Activated T-helper 2 cell treated with anti-CD3 and anti-CD28 coated beads, Interferon-gamma antibody, Interleukin-2, Interleukin-4, amounts not matched to agents 10 μg/mL and 5 μg/mL and 100 μg/mL, durations not matched to agents 14 hours and 24 hours and 36 hours (primary cell): ENCODE results near the gene ATP1A3. TPM values are rescaled to one million over a fixed set of nuclear protein-coding genes. Genes with fewer than 3 reads are reported as not detected.
"Not testable (repeated sequence)": the region's sequence is repeated elsewhere in the genome, so short reads cannot be mapped to it uniquely, and the experiment has no call there.

ENCODE experiments used
- DNase-seq: peaks from one replicate; pipeline ENCODE4 v3.0.0; 2021; ENCODE audit warnings: low spot score
- H3K27ac Mint-ChIP-seq: one replicate; pipeline ENCODE4 v1.8.0; 2021; ENCODE audit warnings: mixed read lengths
- H3K27me3 Mint-ChIP-seq: one replicate; pipeline ENCODE4 v1.8.0; 2021; ENCODE audit warnings: low read depth, mixed read lengths
- H3K36me3 Mint-ChIP-seq: one replicate; pipeline ENCODE4 v1.8.0; 2021; ENCODE audit warnings: low read depth, mixed read lengths
- H3K4me1 Mint-ChIP-seq: one replicate; pipeline ENCODE4 v1.8.0; 2021; ENCODE audit warnings: low read depth, mixed read lengths
- H3K4me3 Mint-ChIP-seq: one replicate; pipeline ENCODE4 v1.8.0; 2021; ENCODE audit warnings: low read depth, mild to moderate bottlenecking, moderate library complexity, mixed read lengths
- H3K9me3 Mint-ChIP-seq: one replicate; pipeline ENCODE4 v1.8.0; 2021; ENCODE audit warnings: mixed read lengths
- intact Hi-C: fragments of 100-400 bp; cut with micrococcal nuclease; formaldehyde crosslinking; loops from one replicate; pipeline ENCODE4 v1.15.1; 2023
- total RNA-seq: library from RNA; stranded (reverse); gene quantifications from 2 replicates; pipeline ENCODE4 v1.2.3, GENCODE V29; 2022

The ATP1A3 gene
- total RNA-seq, 1 donor from 2014 or later = 1.7 TPM

DNA sequence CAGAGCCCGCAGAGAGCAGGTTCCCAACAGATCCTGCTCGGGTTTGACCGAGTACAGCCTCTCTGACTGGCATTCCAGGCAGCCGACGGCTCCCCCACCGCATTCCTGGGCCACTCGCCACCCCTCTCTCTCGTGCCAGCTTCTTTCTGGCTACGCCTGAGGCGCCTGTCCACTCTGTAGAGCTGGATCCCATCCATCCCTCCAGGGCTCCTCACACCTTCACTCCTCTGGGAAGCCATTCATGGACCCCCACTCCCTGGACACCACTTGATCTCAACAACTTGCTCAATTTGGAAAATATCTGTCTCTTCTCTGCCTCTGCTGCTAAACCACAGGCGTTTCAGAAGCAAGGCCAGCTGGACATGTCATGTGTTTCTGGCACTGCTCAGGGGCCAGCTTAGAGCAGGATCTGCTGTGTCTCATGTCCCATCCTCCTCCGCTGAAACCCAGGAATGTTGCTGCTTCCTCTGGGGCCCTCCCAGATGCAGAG, 30.6 kb upstream of the ATP1A3 start:
- Mint-ChIP-seq H3K27ac (no peak overlapping the region), H3K4me3 (no peak overlapping the region), H3K9me3 (no peaks in the 10 kb centered on the region), H3K4me1 (no peaks in the 10 kb centered on the region), H3K27me3 (peaks cover 2% of the 10 kb centered on the region), H3K36me3 (no peaks in the 10 kb centered on the region)
- no peak for DNase-seq
- intact Hi-C loops = no loop called here

DNA sequence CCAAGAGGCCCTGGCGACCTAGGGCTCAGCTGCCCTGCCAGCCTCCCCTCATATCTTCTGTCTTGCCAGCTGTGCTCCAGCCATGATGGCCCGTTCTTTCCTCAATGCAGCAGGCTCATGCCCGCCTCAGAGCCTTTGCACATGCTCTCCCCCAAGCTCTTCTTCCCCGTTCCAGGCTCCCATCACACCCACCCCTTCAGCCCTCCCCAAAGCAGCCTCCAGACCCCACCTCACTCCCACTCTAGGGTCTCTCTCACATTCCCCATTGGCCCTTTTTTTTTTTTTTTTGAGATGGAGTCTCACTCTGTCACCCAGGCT, 29.9 kb upstream of the ATP1A3 start:
- Mint-ChIP-seq H3K27me3 (no peaks in the 10 kb centered on the region), H3K36me3 (no peaks in the 10 kb centered on the region), H3K4me3 (no peak overlapping the region), H3K4me1 (no peaks in the 10 kb centered on the region), H3K9me3 (no peaks in the 10 kb centered on the region), H3K27ac (no peak overlapping the region)
- no peak for DNase-seq
- intact Hi-C loops = no loop called here

- H3K36me3 Mint-ChIP-seq = no peaks in the 10 kb centered on the region
- no peak overlapping the region for H3K4me3 Mint-ChIP-seq
- H3K4me1 Mint-ChIP-seq = no peaks in the 10 kb centered on the region
- no peak for DNase-seq
- no peak overlapping the region for H3K27ac Mint-ChIP-seq
- no peaks in the 10 kb centered on the region for H3K9me3 Mint-ChIP-seq
- H3K27me3 Mint-ChIP-seq = no peaks in the 10 kb centered on the region
- intact Hi-C loops = no loop called here
Measured at GRCh38 chr19:42023121-42023942, 29.3 kb upstream of the ATP1A3 start.

DNA sequence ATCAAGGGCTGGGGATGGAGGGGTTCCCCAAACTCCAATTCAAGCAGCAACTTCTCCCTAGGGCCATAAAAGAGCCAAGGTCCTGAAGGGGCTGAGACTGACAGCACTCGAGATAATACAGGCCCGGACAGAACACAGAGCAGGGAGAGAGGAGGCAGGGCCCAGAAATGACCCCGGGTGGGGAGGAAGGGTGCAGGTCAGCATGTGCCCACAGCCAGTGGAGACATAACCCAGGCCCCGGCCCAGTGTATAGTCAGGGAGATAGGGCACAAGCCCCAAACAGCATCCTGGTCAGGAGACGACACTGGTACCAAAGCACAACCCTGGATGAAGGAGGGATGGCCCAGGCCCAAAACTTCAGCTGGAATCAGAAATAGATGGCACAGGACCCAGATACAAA, 28.6 kb upstream of the ATP1A3 start:
- Mint-ChIP-seq H3K27me3 (no peaks in the 10 kb centered on the region), H3K4me3 (no peak overlapping the region), H3K9me3 (no peaks in the 10 kb centered on the region), H3K27ac (no peak overlapping the region), H3K36me3 (no peaks in the 10 kb centered on the region), H3K4me1 (no peaks in the 10 kb centered on the region)
- DNase-seq = no peak
- intact Hi-C loops = no loop called here

DNA sequence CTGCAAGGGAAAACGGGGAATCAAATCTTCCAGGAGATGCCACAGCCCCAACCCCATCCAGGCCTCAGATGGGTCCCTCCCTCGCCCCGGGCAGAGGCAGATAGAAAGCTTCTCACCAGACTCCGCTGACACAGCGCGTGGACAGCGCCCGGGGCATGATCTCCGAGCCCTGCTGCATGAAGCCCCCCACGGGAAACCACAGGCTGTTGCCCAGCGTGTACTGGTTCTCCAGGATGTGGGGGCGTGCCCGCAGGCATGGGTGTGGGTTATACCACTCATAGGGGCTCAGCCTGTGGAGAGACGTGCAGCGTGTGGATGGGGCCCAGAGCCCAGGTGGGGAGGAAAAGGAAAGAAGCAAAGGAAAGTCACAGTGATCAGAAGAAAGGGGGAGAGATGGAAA, 27.2 kb upstream of the ATP1A3 start:
- no peak overlapping the region for H3K27ac Mint-ChIP-seq
- no peaks in the 10 kb centered on the region for H3K4me1 Mint-ChIP-seq
- H3K36me3 Mint-ChIP-seq = no peaks in the 10 kb centered on the region
- H3K4me3 Mint-ChIP-seq = no peak overlapping the region
- DNase-seq = no peak
- no peaks in the 10 kb centered on the region for H3K27me3 Mint-ChIP-seq
- H3K9me3 Mint-ChIP-seq = no peaks in the 10 kb centered on the region
- intact Hi-C loops = no loop called here

GRCh38 chr19:42018503-42019193, 24.6 kb upstream of the ATP1A3 start:
- H3K4me3 Mint-ChIP-seq = no peak overlapping the region
- no peaks in the 10 kb centered on the region for H3K36me3 Mint-ChIP-seq
- intact Hi-C loops = no loop called here
- no peaks in the 10 kb centered on the region for H3K27me3 Mint-ChIP-seq
- DNase-seq = no peak
- no peaks in the 10 kb centered on the region for H3K4me1 Mint-ChIP-seq
- no peak overlapping the region for H3K27ac Mint-ChIP-seq
- no peaks in the 10 kb centered on the region for H3K9me3 Mint-ChIP-seq

GRCh38 chr19:42017040-42017439, 23.0 kb upstream of the ATP1A3 start:
- H3K9me3 Mint-ChIP-seq = no peaks in the 10 kb centered on the region
- H3K36me3 Mint-ChIP-seq = no peaks in the 10 kb centered on the region
- no peaks in the 10 kb centered on the region for H3K4me1 Mint-ChIP-seq
- no peak overlapping the region for H3K27ac Mint-ChIP-seq
- H3K27me3 Mint-ChIP-seq = no peaks in the 10 kb centered on the region
- no peak overlapping the region for H3K4me3 Mint-ChIP-seq
- DNase-seq = no peak
- intact Hi-C loops = no loop called here

DNA sequence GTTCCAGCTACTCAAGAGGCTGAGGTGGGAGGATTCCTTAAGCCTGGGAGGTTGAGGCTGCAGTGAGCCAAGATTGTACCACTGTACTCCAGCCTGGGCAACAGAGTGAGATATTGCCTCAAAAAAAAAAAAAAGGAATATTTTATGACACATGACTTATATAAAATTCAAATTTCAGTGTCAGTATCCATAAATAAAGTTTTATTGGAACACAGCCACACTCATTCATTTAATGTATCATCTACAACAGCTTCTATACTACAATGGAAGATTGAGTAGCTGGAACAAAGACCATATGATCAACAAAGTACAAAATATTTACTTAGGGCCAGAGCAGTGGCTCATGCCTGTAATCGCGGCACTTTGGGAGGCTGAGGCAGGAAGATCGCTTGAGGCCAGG, 18.7 kb upstream of the ATP1A3 start:
- H3K36me3 Mint-ChIP-seq, H3K4me1 Mint-ChIP-seq, H3K27me3 Mint-ChIP-seq, DNase-seq, H3K27ac Mint-ChIP-seq, H3K4me3 Mint-ChIP-seq, H3K9me3 Mint-ChIP-seq, intact Hi-C loops: not testable (repeated sequence)

- no peak for DNase-seq
- no peaks in the 10 kb centered on the region for H3K36me3 Mint-ChIP-seq
- peaks cover 7% of the 10 kb centered on the region for H3K4me1 Mint-ChIP-seq
- H3K4me3 Mint-ChIP-seq = no peak overlapping the region
- H3K27ac Mint-ChIP-seq = no peak overlapping the region
- intact Hi-C loops = no loop called here
- H3K9me3 Mint-ChIP-seq = no peaks in the 10 kb centered on the region
- H3K27me3 Mint-ChIP-seq = no peaks in the 10 kb centered on the region
Measured at GRCh38 chr19:42010245-42011126, 16.5 kb upstream of the ATP1A3 start.

DNA sequence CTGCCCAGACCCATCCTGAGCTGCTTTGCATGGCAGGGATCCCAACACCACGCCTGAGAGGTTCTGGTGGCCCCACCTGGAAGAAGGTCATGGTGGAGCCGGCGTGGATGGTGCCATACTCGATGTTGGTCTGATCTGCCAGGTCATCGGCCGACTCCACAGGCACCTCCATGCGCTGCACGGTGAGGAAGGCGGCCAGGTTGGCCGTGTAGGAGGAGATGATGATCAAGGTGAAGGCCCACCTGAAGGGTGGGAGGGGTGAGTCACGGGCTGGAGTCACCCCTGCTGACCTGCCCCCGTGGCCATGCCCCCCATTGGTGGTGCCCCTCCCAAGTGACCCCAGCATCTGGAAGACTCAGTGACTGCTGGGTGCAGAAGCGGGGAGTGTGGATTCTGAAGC, 12.5 kb upstream of the ATP1A3 start:
- peaks cover 14% of the 10 kb centered on the region for H3K27me3 Mint-ChIP-seq
- no peak overlapping the region for H3K27ac Mint-ChIP-seq
- no peaks in the 10 kb centered on the region for H3K9me3 Mint-ChIP-seq
- DNase-seq = no peak
- peaks cover 7% of the 10 kb centered on the region for H3K4me1 Mint-ChIP-seq
- no peaks in the 10 kb centered on the region for H3K36me3 Mint-ChIP-seq
- intact Hi-C loops = no loop called here
- no peak overlapping the region for H3K4me3 Mint-ChIP-seq

GRCh38 chr19:42005504-42005903, 11.5 kb upstream of the ATP1A3 start:
- intact Hi-C loops = no loop called here

GRCh38 chr19:42003506-42004294, 9.7 kb upstream of the ATP1A3 start:
- Mint-ChIP-seq H3K4me3 (no peak overlapping the region), H3K27ac (no peak overlapping the region), H3K9me3 (no peaks in the 10 kb centered on the region), H3K27me3 (peaks cover 36% of the 10 kb centered on the region), H3K36me3 (no peaks in the 10 kb centered on the region), H3K4me1 (peaks cover 3% of the 10 kb centered on the region)
- intact Hi-C loops = no loop called here
- no peak for DNase-seq

More at GRCh38 chr19:42005504-42005903, 11.5 kb upstream of the ATP1A3 start:
- Mint-ChIP-seq H3K4me1 (peaks cover 6% of the 10 kb centered on the region), H3K27me3 (peaks cover 23% of the 10 kb centered on the region), H3K9me3 (no peaks in the 10 kb centered on the region), H3K27ac (no peak overlapping the region), H3K36me3 (no peaks in the 10 kb centered on the region), H3K4me3 (no peak overlapping the region)
- no peak for DNase-seq
